Neural cell (in vitro differentiated cells): ENCODE results near the gene CCDC69. TPM values are rescaled to one million over a fixed set of nuclear protein-coding genes. Genes with fewer than 3 reads are reported as not detected.

Experiments
- H2AFZ ChIP-seq: fragments of 200-600, 300-800 bp; sonication (generic), shearing (Covaris generic); 2 replicates; pipeline ENCODE4 v1.6.0; 2014; ENCODE audit warnings: low read depth, mild to moderate bottlenecking, antibody characterized with exemption, low read length, moderate library complexity
- H3F3A ChIP-seq: fragments of 200-600 bp; shearing (Covaris generic); 2 replicates; pipeline ENCODE4 v1.6.1; 2016; ENCODE audit warnings: mild to moderate bottlenecking, moderate library complexity, mixed read lengths, antibody characterized with exemption, low read length; ENCODE audit not compliant: insufficient read depth, poor library complexity, severe bottlenecking
- H3K27ac ChIP-seq: fragments of 200-600, 300-800 bp; sonication (generic), shearing (Covaris generic); 2 replicates; pipeline ENCODE4 v1.5.1; 2014; ENCODE audit warnings: mild to moderate bottlenecking, low read length, moderate library complexity
- H3K27me3 ChIP-seq: fragments of 300-800, 200-600 bp; sonication (generic), shearing (Covaris generic); 2 replicates; pipeline ENCODE4 v1.6.0; 2014; ENCODE audit warnings: mild to moderate bottlenecking, low read depth, low read length, moderate library complexity; ENCODE audit not compliant: insufficient read depth
- H3K36me3 ChIP-seq: fragments of 300-800, 200-600 bp; sonication (generic), shearing (Covaris generic); 2 replicates; pipeline ENCODE4 v1.5.1; 2014; ENCODE audit warnings: mild to moderate bottlenecking, antibody characterized with exemption, low read length, moderate library complexity; ENCODE audit not compliant: insufficient read depth
- H3K4me2 ChIP-seq: fragments of 300-800, 200-600 bp; sonication (generic), shearing (Covaris generic); 2 replicates; pipeline ENCODE4 v1.6.0; 2014; ENCODE audit warnings: mild to moderate bottlenecking, low read length
- H3K4me3 ChIP-seq: fragments of 300-800, 200-600 bp; sonication (generic), shearing (Covaris generic); 2 replicates; pipeline ENCODE4 v1.5.1; 2014; ENCODE audit warnings: mild to moderate bottlenecking, low read length, moderate library complexity
- H3K79me2 ChIP-seq: fragments of 200-600 bp; shearing (Covaris generic); replicated peaks from 2 replicates; pipeline ENCODE4 v1.6.0; 2014; ENCODE audit warnings: mild to moderate bottlenecking, low read length, moderate library complexity; ENCODE audit not compliant: insufficient read depth
- H3K9ac ChIP-seq: fragments of 300-800, 200-600 bp; sonication (generic), shearing (Covaris generic); 2 replicates; pipeline ENCODE4 v1.6.1; 2016; ENCODE audit warnings: mild to moderate bottlenecking, low read length, mixed read lengths
- H3K9me2 ChIP-seq: fragments of 200-600 bp; shearing (Covaris generic); 2 replicates; pipeline ENCODE4 v1.6.1; 2016; ENCODE audit warnings: mild to moderate bottlenecking, low read length, mixed read lengths; ENCODE audit not compliant: insufficient read depth
- H3K9me3 ChIP-seq: fragments of 200-600, 300-800 bp; sonication (generic), shearing (Covaris generic); 2 replicates; pipeline ENCODE4 v1.6.1; 2016; ENCODE audit warnings: mild to moderate bottlenecking, mixed run types, low read length, moderate library complexity, mixed read lengths
- H4K20me1 ChIP-seq: fragments of 200-600 bp; shearing (Covaris generic); 2 replicates; pipeline ENCODE4 v1.6.1; 2016; ENCODE audit warnings: mild to moderate bottlenecking, mixed run types; ENCODE audit not compliant: insufficient read depth
- CTCF ChIP-seq: fragments of 450-650 bp; IDR thresholded peaks from 2 replicates; pipeline ENCODE4 v1.5.1; 2014; ENCODE audit warnings: antibody characterized with exemption, mild to moderate bottlenecking, moderate library complexity; ENCODE audit not compliant: poor library complexity, severe bottlenecking
- EP300 ChIP-seq: fragments of 450-650 bp; conservative IDR thresholded peaks from 2 replicates; pipeline ENCODE4 v1.6.1; 2014; ENCODE audit warnings: antibody characterized with exemption, mild to moderate bottlenecking, moderate library complexity; ENCODE audit not compliant: poor library complexity, severe bottlenecking
- EZH2 ChIP-seq: fragments of 200-600, 300-800 bp; shearing (Covaris generic), sonication (generic); IDR thresholded peaks from 2 replicates; pipeline ENCODE4 v1.6.1; 2014; ENCODE audit warnings: antibody characterized with exemption, low read length, borderline replicate concordance, mild to moderate bottlenecking; ENCODE audit not compliant: insufficient read depth, poor library complexity, severe bottlenecking
- MXI1 ChIP-seq: fragments of 450-650 bp; conservative IDR thresholded peaks from 2 replicates; pipeline ENCODE4 v1.6.1; 2014; ENCODE audit warnings: antibody characterized with exemption, mild to moderate bottlenecking; ENCODE audit not compliant: poor library complexity, severe bottlenecking
- POLR2AphosphoS5 ChIP-seq: IDR thresholded peaks from 2 replicates; pipeline ENCODE4 v1.6.1; 2012
- RAD21 ChIP-seq: fragments of 450-650 bp; conservative IDR thresholded peaks from 2 replicates; pipeline ENCODE4 v1.6.1; 2014; ENCODE audit warnings: antibody characterized with exemption, mild to moderate bottlenecking, moderate library complexity
- REST ChIP-seq: IDR thresholded peaks from 2 replicates; pipeline ENCODE4 v1.6.1; 2012; ENCODE audit warnings: borderline replicate concordance
- SMC3 ChIP-seq: fragments of 450-650 bp; conservative IDR thresholded peaks from 2 replicates; pipeline ENCODE4 v1.6.1; 2014; ENCODE audit warnings: antibody characterized with exemption, mild to moderate bottlenecking, moderate library complexity; ENCODE audit not compliant: poor library complexity
- TAF1 ChIP-seq: IDR thresholded peaks from 2 replicates; pipeline ENCODE4 v1.6.1; 2012; ENCODE audit warnings: low read depth
- polyA plus RNA-seq: library from polyadenylated mRNA; depleted of rRNA; stranded (reverse); fragments of >200 nt; gene quantifications from 2 replicates; pipeline ENCODE4 v1.2.3, GENCODE V29; 2014

The CCDC69 gene
- polyA plus RNA-seq, 1 donor from 2014 or later: not detected

GRCh38 chr5:151174612-151175101, 49.2 kb downstream of the CCDC69 start:
- no peak for TF ChIP-seq EZH2
- TF ChIP-seq EP300: no peak
- no peak for TF ChIP-seq TAF1
- no peak for TF ChIP-seq REST
- TF ChIP-seq MXI1: no peak
- no peak for TF ChIP-seq SMC3
- TF ChIP-seq CTCF: no peak
- no peak for TF ChIP-seq POLR2AphosphoS5
- TF ChIP-seq RAD21: no peak
- no peaks in the 10 kb centered on the region for H3K36me3 ChIP-seq
- H3K4me2 ChIP-seq: no peak overlapping the region
- H3K27me3 ChIP-seq: no peaks in the 10 kb centered on the region
- H2AFZ ChIP-seq: no peak overlapping the region
- H3K9ac ChIP-seq: no peak overlapping the region
- H3K9me3 ChIP-seq: no peaks in the 10 kb centered on the region
- H3K79me2 ChIP-seq: no peaks in the 10 kb centered on the region
- H4K20me1 ChIP-seq: no peaks in the 10 kb centered on the region
- no peaks in the 10 kb centered on the region for H3K9me2 ChIP-seq
- no peaks in the 10 kb centered on the region for H3F3A ChIP-seq
- no peak overlapping the region for H3K4me3 ChIP-seq
- no peak overlapping the region for H3K27ac ChIP-seq

- no peaks in the 10 kb centered on the region for H3K79me2 ChIP-seq
- H3K4me2 ChIP-seq: no peak overlapping the region
- no peaks in the 10 kb centered on the region for H4K20me1 ChIP-seq
- H2AFZ ChIP-seq: no peak overlapping the region
- H3K9me2 ChIP-seq: no peaks in the 10 kb centered on the region
- H3K36me3 ChIP-seq: no peaks in the 10 kb centered on the region
- H3F3A ChIP-seq: no peaks in the 10 kb centered on the region
- H3K27ac ChIP-seq: no peak overlapping the region
- H3K9me3 ChIP-seq: no peaks in the 10 kb centered on the region
- TF ChIP-seq EZH2: no peak
- no peak overlapping the region for H3K4me3 ChIP-seq
- no peaks in the 10 kb centered on the region for H3K27me3 ChIP-seq
- H3K9ac ChIP-seq: no peak overlapping the region
These were observed 49.9 kb downstream of the CCDC69 start for GRCh38 chr5:151173711-151174611.
